Heart right ventricle (tissue), 16 donors: Measurements from ENCODE around the gene PLCH1. TPM values are rescaled to one million over a fixed set of nuclear protein-coding genes. Genes with fewer than 3 reads are reported as not detected.

Source experiments
- ATAC-seq, 8 donors: fragments of 200-7000 bp; cut with Tn5 transposase; one replicate each; pipeline ENCODE4 v1.9.1; 2020; ENCODE audit warnings: mild to moderate bottlenecking in 8 of 8, moderate library complexity in 8 of 8, moderate number of reproducible peaks in 1 of 8
- DNase-seq, 2 donors: peaks; one replicate each; pipeline ENCODE4 v3.0.0-alpha.2; 2020
- H3K27ac ChIP-seq, 10 donors: fragments of 200-600 bp; sonication (generic) in 2 of 10; one replicate each; pipeline versions ENCODE4 v1.5.0 to v1.8.0; 2020 to 2022; ENCODE audit warnings: mild to moderate bottlenecking in 3 of 10
- H3K27me3 ChIP-seq, 7 donors: fragments of 200-600 bp; one replicate each; pipeline ENCODE4 v1.8.0; 2021 to 2022; ENCODE audit warnings: mild to moderate bottlenecking in 2 of 7
- H3K36me3 ChIP-seq, 9 donors: fragments of 200-600 bp; sonication (generic) in 1 of 9; one replicate each; pipeline versions ENCODE4 v1.5.0 to v1.8.0; 2020 to 2022; ENCODE audit warnings: mild to moderate bottlenecking in 2 of 9
- H3K4me1 ChIP-seq, 9 donors: fragments of 200-600 bp; sonication (generic) in 1 of 9; one replicate each; pipeline versions ENCODE4 v1.5.0 to v1.8.0; 2020 to 2022; ENCODE audit warnings: mild to moderate bottlenecking in 4 of 9
- H3K4me3 ChIP-seq, 10 donors: fragments of 200-600 bp; sonication (generic) in 2 of 10; one replicate each; pipeline versions ENCODE4 v1.5.0 to v1.8.0; 2020 to 2022; ENCODE audit warnings: mild to moderate bottlenecking in 7 of 10, moderate library complexity in 2 of 10
- H3K9me3 ChIP-seq, 11 donors: fragments of 200-600 bp in 10 of 11; sonication (generic) in 2 of 11; one replicate each; pipeline versions ENCODE4 v1.5.0 to v1.8.0; 2013 to 2022; ENCODE audit warnings: mild to moderate bottlenecking in 2 of 11, control low read depth in 1 of 11, moderate library complexity in 1 of 11
- CTCF ChIP-seq, 9 donors: fragments of 200-600 bp; sonication (generic) in 2 of 9; IDR thresholded peaks; one replicate each; pipeline versions ENCODE4 v1.5.0 to v1.8.0; 2021 to 2022; ENCODE audit warnings: antibody characterized with exemption in 9 of 9, mild to moderate bottlenecking in 5 of 9, moderate library complexity in 1 of 9
- WGBS, 2 donors: extraction: QIAGEN DNeasy Blood & Tissue Kit; methylation state at CpG; one replicate each; pipeline ENCODE4 v1.1.7; 2013; ENCODE audit warnings: inconsistent platforms in 1 of 2; 5-methylcytosine and 5-hydroxymethylcytosine counted together
- intact Hi-C, 10 donors: fragments of 100-400 bp; cut with DNase I; formaldehyde crosslinking; loops; one replicate each; pipeline versions ENCODE4 v1.11.1 to v1.14.2; 2022
- polyA plus RNA-seq, 2 donors: library from polyadenylated mRNA; stranded (reverse); fragments of 200-250 nt; gene quantifications; one replicate each; pipeline ENCODE4 v1.2.3, GENCODE V29; 2013
- total RNA-seq, 10 donors: library from RNA; stranded (reverse); fragmentation: NEBNext Ultra II Directional in 3 of 10; extraction: Animal tissue kit (Norgen Biotek cat#: 25700) in 3 of 10; gene quantifications; one replicate each; pipeline versions ENCODE4 v1.2.1 to v1.2.4, GENCODE V29; 2021 to 2023
- donor health status: Arrhythmogenic right ventricular cardiomyopathy.
- donor health status: ischemic (EF 13 %, LVEDD 7.1; RV severe dilation, severe dysfunction).
- donor health status: healthy with polysubstance abuse.
- donor health status: DM: no; HTN: yes; CAD: no.
- donor health status: DM: no; HTN: no; CAD: no.
- donor health status: ischemic (EF 25% LVEDD 6.9; RV normal size, moderate dysfunction).
- donor health status: ischemic (EF 25% LVEDD 5.7; RV mildly dilated, moderate dysfunction).
- donor health status: healthy.
- donor health status: DM: yes; HTN: yes; CAD: no.
- donor health status: Ischemic cardiomyopathy.
- donor health status: ischemic (EF 35%, LVEDD 5.7; RV mildly dilated, moderate dysfunction).
- donor health status: nonischemic (EF 11% LVEDD 7.7; RV severe dilation, severe dysfunction).
- donor health status: DM: yes; HTN: yes; CAD: no.
- donor health status: PGD.
- donor health status: ischemic (EF 29% LVEDD 5.4; RV normal size, mild dysfunction).
- donor health status: nonischemic (EF 23%, LVEDD 6.1; RV moderate dilation, normal function).

PLCH1 gene
- total and polyA plus RNA-seq, 12 donors, result 0.13 to 2.1 (median 0.51) TPM

- ATAC-seq (no peak), DNase-seq (no peak)
- intact Hi-C loops, result no loop called here
- H3K27ac ChIP-seq, result no peak overlapping the region
- 72% methylated on average over 4 of the region's 4 CpGs for WGBS, 2 donors
- peaks cover 0 to 10% (median 0%) of the 10 kb centered on the region in 9 donors for H3K4me1 ChIP-seq
- no peaks in the 10 kb centered on the region for H3K9me3 ChIP-seq
- no peak overlapping the region for H3K4me3 ChIP-seq
- TF ChIP-seq CTCF (IDR thresholded peaks at IDR 0.05), result no peak
- H3K36me3 ChIP-seq, result no peaks in the 10 kb centered on the region
- H3K27me3 ChIP-seq, result no peaks in the 10 kb centered on the region
Observed at GRCh38 chr3:155673421-155673820, 71.5 kb downstream of the PLCH1 start.

- intact Hi-C loops, result no loop called here
- H3K36me3 ChIP-seq, result no peaks in the 10 kb centered on the region
- 63 to 65% methylated on average over 2 of the region's 2 CpGs for WGBS, 2 donors
- H3K4me3 ChIP-seq, result no peak overlapping the region
- no peak for TF ChIP-seq CTCF (IDR thresholded peaks at IDR 0.05)
- no peaks in the 10 kb centered on the region for H3K9me3 ChIP-seq
- ATAC-seq, result no peak
- DNase-seq, result no peak
- H3K27me3 ChIP-seq, result no peaks in the 10 kb centered on the region
- no peak overlapping the region for H3K27ac ChIP-seq
- peaks cover 0 to 2% (median 0%) of the 10 kb centered on the region in 9 donors for H3K4me1 ChIP-seq
Observed at GRCh38 chr3:155670335-155670734, 74.5 kb downstream of the PLCH1 start.

- no peak for DNase-seq
- TF ChIP-seq CTCF (IDR thresholded peaks at IDR 0.05), result no peak
- intact Hi-C loops, result no loop called here
- Histone ChIP-seq H3K27ac (no peak overlapping the region), H3K9me3 (no peaks in the 10 kb centered on the region), H3K36me3 (no peaks in the 10 kb centered on the region), H3K4me1 (peaks cover 0 to 13% (median 0%) of the 10 kb centered on the region in 9 donors), H3K4me3 (no peak overlapping the region), H3K27me3 (no peaks in the 10 kb centered on the region)
- no peak for ATAC-seq
- 56 to 64% methylated on average over 2 of the region's 2 CpGs for WGBS, 2 donors
Observed at GRCh38 chr3:155667988-155668387, 76.9 kb downstream of the PLCH1 start.

GRCh38 chr3:155664925-155665695, 79.8 kb downstream of the PLCH1 start:
- no peaks in the 10 kb centered on the region for H3K36me3 ChIP-seq
- 53 to 59% methylated on average over 4 of the region's 4 CpGs for whole genome bisulfite sequencing, 2 donors
- no peaks in the 10 kb centered on the region for H3K9me3 ChIP-seq
- ATAC-seq (peak; percentile 69 to 96 (median 89)), DNase-seq (peak; percentile 30 to 61)
- H3K4me3 ChIP-seq, result no peak overlapping the region
- no peak for TF ChIP-seq CTCF (IDR thresholded peaks at IDR 0.05)
- intact Hi-C loops, result loop anchor here in 1 of 10 donors (5.0 kb wide), 1 partner anchor 313 kb away; no protein-coding TSS in a partner anchor
- H3K27ac ChIP-seq, result peak overlapping the region in 1 of 10 donors; percentile 22
- peaks cover 0 to 13% (median 0%) of the 10 kb centered on the region in 9 donors for H3K4me1 ChIP-seq
- no peaks in the 10 kb centered on the region for H3K27me3 ChIP-seq
